SK-N-SH treated with all-trans-retinoic acid at 6 μM for 48 hours (cell line): ENCODE measurements around the gene GRIP1.

Experiments used
- ATAC-seq: fragments of 200-7000 bp; cut with Tn5 transposase; 3 replicates; pipeline ENCODE4 v1.9.1; 2020; ENCODE audit warnings: mild to moderate bottlenecking, moderate library complexity
- ARNTL ChIP-seq: fragments of 450-650 bp; formaldehyde crosslinking; IDR thresholded peaks from 2 replicates; pipeline ENCODE4 v1.5.0; 2020; ENCODE audit warnings: low read depth, mild to moderate bottlenecking, moderate library complexity, borderline replicate concordance
- CREB5 ChIP-seq: fragments of 250-450 bp; sonication (Bioruptor Pico); IDR thresholded peaks from 2 replicates; pipeline ENCODE4 v1.5.1; 2020; ENCODE audit warnings: low read depth, mild to moderate bottlenecking, moderate library complexity
- CSDC2 ChIP-seq: fragments of 250-450 bp; sonication (Bioruptor Pico); IDR thresholded peaks from 2 replicates; pipeline ENCODE4 v1.5.0; 2020; ENCODE audit warnings: mild to moderate bottlenecking, moderate library complexity
- CSRNP3 ChIP-seq: fragments of 250-450 bp; sonication (Bioruptor Pico); IDR thresholded peaks from 2 replicates; pipeline ENCODE4 v1.5.1; 2021; ENCODE audit warnings: mild to moderate bottlenecking, moderate library complexity
- GLIS3 ChIP-seq: fragments of 250-450 bp; sonication (Bioruptor Pico); IDR thresholded peaks from 2 replicates; pipeline ENCODE4 v1.5.0; 2020; ENCODE audit warnings: mild to moderate bottlenecking, moderate library complexity
- OSR1 ChIP-seq: fragments of 250-450 bp; sonication (Bioruptor Pico); IDR thresholded peaks from 2 replicates; pipeline ENCODE4 v1.8.0; 2022; ENCODE audit warnings: moderate library complexity, mild to moderate bottlenecking, inconsistent platforms
- PATZ1 ChIP-seq: fragments of 250-450 bp; sonication (Bioruptor Pico); IDR thresholded peaks from 2 replicates; pipeline ENCODE4 v1.8.0; 2020; ENCODE audit warnings: mild to moderate bottlenecking, moderate library complexity, borderline replicate concordance
- POU6F1 ChIP-seq: fragments of 250-450 bp; sonication (Bioruptor Pico); IDR thresholded peaks from 2 replicates; pipeline ENCODE4 v1.8.0; 2021; ENCODE audit warnings: low read depth, mild to moderate bottlenecking, moderate library complexity, borderline replicate concordance
- PPARA ChIP-seq: fragments of 250-450 bp; sonication (Bioruptor Pico); IDR thresholded peaks from 2 replicates; pipeline ENCODE4 v1.5.0; 2020; ENCODE audit warnings: mild to moderate bottlenecking, borderline replicate concordance
- SNAI2 ChIP-seq: fragments of 250-450 bp; sonication (Bioruptor Pico); IDR thresholded peaks from 2 replicates; pipeline ENCODE4 v1.5.0; 2020; ENCODE audit warnings: mild to moderate bottlenecking, moderate library complexity
- TCF4 ChIP-seq: fragments of 250-450 bp; sonication (Bioruptor Pico); IDR thresholded peaks from 2 replicates; pipeline ENCODE4 v1.8.0; 2021; ENCODE audit warnings: mild to moderate bottlenecking, moderate library complexity, borderline replicate concordance
- TOX ChIP-seq: fragments of 250-450 bp; sonication (Bioruptor Pico); IDR thresholded peaks from 2 replicates; pipeline ENCODE4 v1.8.0; 2021; ENCODE audit warnings: mild to moderate bottlenecking, moderate library complexity, borderline replicate concordance
- TSHZ2 ChIP-seq: fragments of 250-450 bp; sonication (Bioruptor Pico); IDR thresholded peaks from 2 replicates; pipeline ENCODE4 v1.5.0; 2020; ENCODE audit warnings: mild to moderate bottlenecking, moderate library complexity
- ZC3H10 ChIP-seq: fragments of 250-450 bp; sonication (Bioruptor Pico); IDR thresholded peaks from 2 replicates; pipeline ENCODE4 v1.5.1; 2021; ENCODE audit warnings: mild to moderate bottlenecking, moderate library complexity
- ZFP3 ChIP-seq: fragments of 250-450 bp; sonication (Bioruptor Pico); IDR thresholded peaks from 2 replicates; pipeline ENCODE4 v1.5.0; 2020; ENCODE audit warnings: mild to moderate bottlenecking, moderate library complexity
- ZFP30 ChIP-seq: fragments of 450-650 bp; formaldehyde crosslinking; IDR thresholded peaks from 2 replicates; pipeline ENCODE4 v1.5.0; 2022; ENCODE audit warnings: mild to moderate bottlenecking, moderate library complexity
- ZNF70 ChIP-seq: fragments of 450-650 bp; formaldehyde crosslinking; IDR thresholded peaks from 2 replicates; pipeline ENCODE4 v1.5.0; 2020; ENCODE audit warnings: mild to moderate bottlenecking, moderate library complexity
- ZNF8 ChIP-seq: fragments of 450-650 bp; formaldehyde crosslinking; IDR thresholded peaks from 2 replicates; pipeline ENCODE4 v1.5.0; 2020; ENCODE audit warnings: mild to moderate bottlenecking, moderate library complexity

GRIP1 gene

GRCh38 chr12:66438601-66439000 is 240.3 kb downstream of the GRIP1 start:
- TF ChIP-seq CSRNP3 (CRISPR knock-in tag) = no peak
- no peak for TF ChIP-seq TOX (CRISPR knock-in tag)
- TF ChIP-seq SNAI2 (CRISPR knock-in tag) = no peak
- TF ChIP-seq TSHZ2 = no peak
- no peak for TF ChIP-seq PATZ1 (CRISPR knock-in tag)
- no peak for TF ChIP-seq CREB5
- no peak for TF ChIP-seq PPARA
- no peak for ATAC-seq

GRCh38 chr12:66430106-66430505 is 248.8 kb downstream of the GRIP1 start:
- TF ChIP-seq PPARA = no peak
- no peak for TF ChIP-seq ZNF8 (CRISPR knock-in tag)
- no peak for TF ChIP-seq OSR1
- no peak for TF ChIP-seq TCF4 (CRISPR knock-in tag)
- TF ChIP-seq CREB5 = no peak
- no peak for TF ChIP-seq ZFP30 (CRISPR knock-in tag)
- no peak for TF ChIP-seq CSDC2
- TF ChIP-seq CSRNP3 (CRISPR knock-in tag) = no peak
- no peak for TF ChIP-seq ARNTL (CRISPR knock-in tag)
- TF ChIP-seq POU6F1 (CRISPR knock-in tag) = no peak
- TF ChIP-seq GLIS3 (CRISPR knock-in tag) = no peak
- no peak for TF ChIP-seq SNAI2 (CRISPR knock-in tag)
- TF ChIP-seq, all 23 proteins: peak for 0
- no peak for ATAC-seq

GRCh38 chr12:66428870-66429269 is 250.0 kb downstream of the GRIP1 start:
- no peak for ATAC-seq
- TF ChIP-seq CSRNP3 (CRISPR knock-in tag) (no peak), ZC3H10 (CRISPR knock-in tag) (no peak), ZNF70 (CRISPR knock-in tag) (no peak), CREB5 (no peak), ARNTL (CRISPR knock-in tag) (no peak), TSHZ2 (no peak), ZFP30 (CRISPR knock-in tag) (no peak), ZFP3 (no peak), TCF4 (CRISPR knock-in tag) (no peak), CSDC2 (no peak)
